Epithelial cell of prostate (primary cell): ENCODE data around the gene SPCS1.
A peak's percentile ranks its signal among the peaks of the same experiment; 100 is the strongest.
"Not testable (repeated sequence)": the region's sequence is repeated elsewhere in the genome, so short reads cannot be mapped to it uniquely, and the experiment has no call there.

ENCODE experiments used
- DNase-seq: peaks from one replicate; pipeline ENCODE4 v3.0.0-alpha.2; 2011; ENCODE audit warnings: low read depth, low spot score
- H3K27ac ChIP-seq: fragments of 450-650 bp; 2 replicates; pipeline ENCODE4 v1.5.1; 2017; ENCODE audit warnings: mild to moderate bottlenecking

SPCS1 gene

DNA sequence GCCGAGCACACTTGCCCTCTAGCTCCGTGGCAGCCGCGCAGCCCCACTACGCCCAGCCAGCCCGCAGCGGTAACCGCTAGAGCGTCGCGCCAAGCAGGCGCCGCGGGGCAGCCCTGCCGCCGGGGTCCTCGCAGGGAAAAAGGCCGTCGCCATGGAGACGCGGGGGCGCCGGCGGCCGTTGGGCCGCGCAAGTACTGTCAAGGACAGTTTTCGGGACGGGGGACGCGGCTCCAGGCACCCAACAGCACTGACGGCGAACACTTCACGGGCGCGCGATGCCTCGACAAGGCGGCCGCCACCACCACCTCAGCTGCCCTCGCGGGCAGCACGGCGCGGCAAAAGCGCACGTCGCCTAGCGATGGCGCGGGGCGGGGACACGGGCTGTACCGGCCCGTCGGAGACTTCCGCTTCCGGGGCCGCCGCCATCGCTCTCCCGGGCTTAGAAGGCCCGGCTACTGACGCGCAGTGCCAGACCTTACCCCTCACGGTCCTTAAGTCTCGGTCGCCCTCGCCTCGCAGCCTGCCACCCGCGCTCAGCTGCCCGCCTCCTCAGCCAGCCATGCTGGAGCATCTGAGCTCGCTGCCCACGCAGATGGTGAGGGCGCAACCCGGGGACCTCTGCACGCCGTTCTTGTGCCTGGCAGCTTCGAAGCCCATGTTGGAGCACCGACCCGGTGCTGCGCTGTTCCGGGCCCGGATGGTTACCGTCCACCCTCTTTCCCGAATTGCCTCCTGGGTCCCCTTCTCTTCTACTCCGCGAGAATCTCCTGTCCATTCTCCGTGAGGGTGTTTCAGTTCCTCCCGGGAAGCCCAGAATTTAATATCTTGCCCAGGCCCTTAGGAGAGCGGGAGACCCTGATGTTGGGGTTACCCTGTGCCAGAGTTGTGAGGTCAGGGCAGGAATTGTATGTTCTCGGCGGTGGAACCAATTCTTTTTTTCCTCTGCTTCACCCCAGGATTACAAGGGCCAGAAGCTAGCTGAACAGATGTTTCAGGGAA is at the start of gene SPCS1, which contains the start of gene GLT8D1:
Gene SPCS1 (plus strand): TSS at position 419 of the 999 bp plus-strand sequence. CDS start 141 bp downstream, at position 560.
Gene GLT8D1 (minus strand): TSS at position 104 of the 999 bp plus-strand sequence. CDS start 5,331 bp downstream, outside the sequence.
- peak; percentile 37 for DNase-seq
- H3K27ac ChIP-seq: peak within 1 kb of the TSS; percentile 82

DNA sequence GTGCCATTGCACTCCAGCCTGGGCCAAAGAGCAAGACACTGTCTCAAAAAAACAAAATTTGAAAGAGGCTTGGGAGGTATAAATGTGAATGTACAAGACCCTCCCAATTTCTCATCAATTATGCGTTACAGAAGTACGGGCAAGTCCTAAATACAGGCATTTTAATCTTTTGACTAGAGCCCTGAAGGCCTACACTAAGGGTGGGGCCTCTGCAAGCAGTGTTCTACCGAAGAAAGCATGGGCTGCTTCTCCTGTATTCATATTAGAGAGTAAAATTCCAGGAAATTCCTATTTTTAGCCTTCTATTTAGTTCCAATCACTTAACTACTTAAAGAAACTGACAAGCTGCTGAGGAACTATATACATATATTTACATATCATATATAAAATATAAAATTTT is 45.9 kb upstream of the SPCS1 start:
- no peak for DNase-seq

DNA sequence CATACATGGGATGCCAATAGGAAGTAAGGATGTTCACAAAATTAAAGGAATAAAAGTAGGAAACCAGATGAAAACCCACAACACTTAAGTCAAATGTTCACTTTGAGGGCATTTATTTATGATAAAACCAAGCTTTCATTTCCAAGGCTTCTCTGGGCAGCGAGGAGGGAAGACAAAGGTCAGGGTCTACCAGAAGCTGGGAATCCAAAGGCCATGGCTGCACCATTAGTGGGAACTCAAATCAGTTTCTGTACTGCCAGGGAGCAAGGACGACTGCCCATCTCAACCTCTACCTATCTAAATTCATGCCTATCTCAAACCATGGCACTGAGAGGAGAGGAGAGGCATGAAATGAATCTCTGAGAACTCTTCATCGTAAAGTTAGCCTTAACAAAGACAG is 42.8 kb upstream of the SPCS1 start:
- H3K27ac ChIP-seq: no peak overlapping the region
- DNase-seq: no peak

More for the DNA sequence above, 45.9 kb upstream of the SPCS1 start:
- no peak overlapping the region for H3K27ac ChIP-seq

DNA sequence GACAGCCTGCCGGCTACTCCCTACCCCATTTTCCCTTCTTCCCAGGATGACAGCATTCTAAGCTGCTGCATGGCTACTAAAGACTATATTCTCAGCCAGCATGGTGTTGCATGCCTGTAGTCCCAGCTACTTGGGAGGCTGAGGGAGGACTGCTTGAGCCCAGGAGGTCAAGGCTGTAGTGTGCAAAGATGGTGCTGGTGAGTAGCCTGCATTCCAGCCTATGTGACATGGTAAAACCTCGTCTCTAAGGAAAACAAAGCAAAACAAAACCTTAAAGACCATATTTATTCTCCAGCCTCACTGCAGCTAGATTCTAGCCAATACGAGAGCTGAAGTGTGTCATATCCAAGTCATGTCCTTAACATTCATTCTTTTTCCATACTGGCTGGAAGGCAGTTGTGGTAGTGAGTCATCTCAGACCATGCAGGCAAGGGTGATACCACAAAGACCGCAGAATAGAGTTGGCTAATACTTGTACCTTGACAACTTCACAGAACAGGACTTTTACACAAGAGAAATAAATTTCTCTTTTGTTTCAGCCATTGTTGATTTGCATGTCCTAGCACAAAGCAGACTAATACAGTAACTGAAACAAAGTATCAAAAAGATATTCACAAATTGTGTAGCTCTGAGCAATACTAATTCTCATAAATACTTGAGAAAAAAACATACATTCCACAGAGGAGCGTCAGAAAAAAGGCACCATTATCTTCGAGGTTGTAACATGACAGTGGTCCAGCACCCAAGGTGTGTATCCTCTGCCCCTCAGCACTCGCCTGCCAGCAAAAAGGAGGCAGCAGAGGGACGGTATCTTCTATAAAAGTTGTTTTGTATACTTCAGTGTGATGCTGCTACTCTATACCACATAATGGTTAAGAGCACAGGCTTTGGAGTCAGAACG is 35.0 kb upstream of the SPCS1 start:
- peak overlapping the region; percentile 76 for H3K27ac ChIP-seq
- peak; percentile 97 for DNase-seq

DNA sequence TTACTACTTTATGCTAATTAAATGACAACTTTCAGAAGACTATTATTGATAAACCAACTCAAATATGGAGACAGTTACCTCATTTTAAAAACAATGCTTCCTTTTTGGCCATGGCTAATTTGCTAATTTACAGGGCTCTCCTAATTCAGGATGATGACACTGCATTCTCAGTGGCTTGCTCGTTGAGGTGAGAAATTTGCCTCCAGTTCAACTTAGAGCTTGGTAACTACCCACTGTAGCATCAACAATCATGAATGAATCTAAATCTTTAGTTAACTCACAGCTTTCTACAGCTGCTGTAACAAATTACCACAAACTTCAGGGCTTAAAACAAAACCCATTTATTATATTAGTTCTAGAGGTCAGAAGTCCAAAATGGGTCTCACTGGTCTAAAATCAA is 34.2 kb upstream of the SPCS1 start:
- H3K27ac ChIP-seq: peak overlapping the region; percentile 76
- DNase-seq: no peak

DNA sequence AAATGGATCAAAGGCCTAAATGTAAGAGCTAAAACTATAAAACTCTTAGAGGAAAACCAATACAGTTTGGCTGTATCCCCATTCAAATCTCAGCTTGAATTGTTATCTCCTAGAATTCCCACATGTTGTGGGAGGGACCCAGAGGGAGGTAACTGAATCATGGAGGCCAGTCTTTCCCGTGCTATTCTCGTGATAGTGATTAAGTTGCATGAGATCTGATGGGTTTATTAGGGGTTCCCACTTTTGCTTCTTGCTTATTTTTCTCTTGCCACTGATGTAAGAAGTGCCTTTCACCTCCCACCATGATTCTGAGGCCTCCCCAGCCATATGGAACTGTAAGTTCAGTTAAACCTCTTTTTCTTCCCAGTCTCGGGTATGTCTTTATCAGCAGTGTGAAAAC is 29.7 kb upstream of the SPCS1 start:
- not testable (repeated sequence) for H3K27ac ChIP-seq, DNase-seq

DNA sequence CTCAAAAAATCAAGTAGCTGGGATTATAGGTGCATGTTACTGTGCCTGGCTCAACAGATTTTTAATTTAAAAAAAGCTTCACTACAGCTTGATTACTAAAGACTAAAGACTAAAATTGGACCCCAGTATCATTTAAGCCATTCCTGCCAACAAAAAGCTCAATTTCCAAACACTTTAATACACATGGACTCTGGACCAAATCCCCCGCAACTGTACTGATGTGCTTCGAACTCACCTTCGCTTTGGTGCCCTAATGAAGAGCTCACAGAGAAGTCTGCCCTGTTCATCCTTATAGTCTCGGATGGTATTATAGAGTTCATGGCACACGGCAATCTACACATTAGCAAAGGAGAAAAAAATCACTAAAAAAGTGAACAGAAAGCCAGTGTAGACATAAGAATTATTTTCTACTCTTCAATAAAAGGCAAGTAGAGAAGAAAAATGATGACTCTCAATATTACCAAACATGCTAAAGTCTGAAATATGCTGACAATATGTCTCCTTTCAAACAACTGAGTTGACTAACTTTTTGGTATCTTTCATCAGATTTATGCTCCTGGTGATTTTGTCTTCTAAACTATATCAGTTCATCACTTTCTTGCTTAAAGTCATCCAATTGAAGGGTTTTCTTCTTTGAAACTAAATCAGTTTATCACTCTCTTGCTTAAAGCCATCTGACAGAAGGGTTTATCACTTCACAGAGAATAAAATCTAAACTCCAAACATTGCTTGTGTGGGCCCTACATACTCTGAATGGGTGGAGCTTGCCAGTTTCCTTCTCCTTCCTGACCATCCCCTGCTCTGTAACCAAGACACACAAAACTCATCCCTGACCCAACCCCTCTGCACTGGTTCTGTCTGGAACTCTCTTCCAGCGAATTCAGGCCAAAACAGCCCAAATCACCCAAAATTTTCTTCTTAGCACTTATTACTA is 27.4 kb upstream of the SPCS1 start:
- DNase-seq: no peak
- peak overlapping the region; percentile 48 for H3K27ac ChIP-seq

DNA sequence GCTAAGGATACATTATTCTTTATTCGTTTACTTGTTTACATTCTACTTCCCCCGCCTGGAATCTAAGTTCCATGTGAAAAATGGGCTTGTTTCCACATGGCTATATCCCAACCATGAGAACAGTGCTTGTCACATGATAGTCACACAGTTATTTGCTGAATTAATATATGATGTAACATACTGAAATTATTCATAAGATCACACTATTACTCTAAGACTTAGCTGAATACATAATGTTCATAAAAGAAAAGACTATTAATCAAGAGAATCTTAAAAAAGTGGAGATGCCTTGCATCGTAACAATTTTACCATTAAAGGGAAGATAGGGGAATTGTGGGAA is 26.7 kb upstream of the SPCS1 start:
- peak overlapping the region; percentile 48 for H3K27ac ChIP-seq
- DNase-seq: no peak

DNA sequence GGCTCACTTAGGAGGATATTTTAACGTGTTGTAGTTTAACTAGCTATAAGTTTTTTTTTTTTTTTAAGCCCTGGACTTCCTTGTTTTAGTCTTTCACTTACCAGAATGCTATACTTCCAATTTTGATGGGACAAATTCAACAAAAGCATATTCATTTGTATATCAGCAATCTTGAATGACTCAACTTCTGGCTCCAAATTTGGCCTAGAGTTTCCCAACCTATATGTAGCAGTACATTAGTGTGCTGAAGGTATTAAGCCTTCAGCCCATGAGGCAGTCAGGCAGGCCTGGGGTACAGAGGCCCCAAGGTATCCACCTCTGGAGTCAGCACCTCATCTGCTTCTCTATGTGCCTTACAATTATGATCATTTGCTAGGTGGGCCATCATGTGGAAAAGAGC is 26.1 kb upstream of the SPCS1 start:
- DNase-seq: no peak
- H3K27ac ChIP-seq: peak overlapping the region; percentile 48

DNA sequence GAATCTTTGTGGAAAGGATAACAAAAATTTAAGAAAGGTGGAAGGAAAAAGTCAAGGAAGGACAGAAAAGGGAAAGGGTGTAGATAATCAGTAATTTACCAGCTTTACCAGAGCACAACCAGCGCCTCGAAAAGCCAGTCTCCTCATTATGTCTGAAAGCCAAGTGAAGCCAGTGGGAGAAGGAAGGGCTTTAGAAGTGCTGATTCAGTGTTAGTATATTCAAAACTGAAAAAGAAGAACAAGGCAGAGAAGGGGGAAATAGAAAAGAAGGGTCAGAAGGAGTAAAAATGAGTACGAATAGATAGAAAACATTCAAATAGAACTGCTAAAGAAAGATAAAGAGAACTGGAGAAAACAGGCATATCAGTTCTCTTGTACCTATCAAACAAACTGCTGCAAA is 24.3 kb upstream of the SPCS1 start:
- peak overlapping the region; percentile 24 for H3K27ac ChIP-seq
- no peak for DNase-seq

DNA sequence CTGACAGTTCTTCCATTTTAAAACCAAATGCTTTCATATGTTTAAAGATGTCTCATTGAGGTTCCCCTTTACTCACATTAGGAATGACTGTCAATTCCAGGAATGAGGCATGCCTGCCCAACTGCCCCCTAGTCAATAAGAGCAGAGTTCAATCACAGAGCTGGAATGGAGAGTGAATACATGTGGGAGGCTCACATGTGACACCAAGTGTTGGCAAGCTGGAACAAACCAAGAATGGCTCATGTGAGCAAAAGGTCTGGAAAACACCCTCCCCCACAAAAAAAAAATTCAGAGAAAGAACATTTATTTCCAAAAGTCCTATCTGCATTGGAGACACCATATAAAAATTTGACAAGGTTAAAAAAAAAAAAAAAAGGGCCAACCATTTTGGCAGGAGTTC is 23.9 kb upstream of the SPCS1 start:
- H3K27ac ChIP-seq: peak overlapping the region; percentile 24
- DNase-seq: no peak

DNA sequence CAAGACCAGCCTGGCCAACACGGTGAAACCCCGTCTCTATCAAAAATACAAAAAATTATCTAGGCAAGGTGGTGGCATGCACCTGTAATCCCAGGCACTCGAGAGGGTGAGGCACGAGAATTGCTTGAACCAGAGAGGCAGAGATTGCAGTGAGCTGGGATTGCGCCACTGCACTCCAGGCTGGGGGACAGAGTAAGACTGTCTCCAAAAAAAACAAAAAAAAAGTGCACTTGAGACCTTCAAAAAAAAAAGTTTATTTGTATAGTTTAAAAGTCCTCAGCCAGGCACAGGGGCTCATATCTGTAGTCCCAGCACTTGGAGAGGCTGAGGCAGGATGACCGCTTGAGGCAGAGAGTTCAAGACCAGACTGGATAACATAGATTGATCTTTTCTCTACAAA is 22.3 kb upstream of the SPCS1 start:
- no peak for DNase-seq
- no peak overlapping the region for H3K27ac ChIP-seq

DNA sequence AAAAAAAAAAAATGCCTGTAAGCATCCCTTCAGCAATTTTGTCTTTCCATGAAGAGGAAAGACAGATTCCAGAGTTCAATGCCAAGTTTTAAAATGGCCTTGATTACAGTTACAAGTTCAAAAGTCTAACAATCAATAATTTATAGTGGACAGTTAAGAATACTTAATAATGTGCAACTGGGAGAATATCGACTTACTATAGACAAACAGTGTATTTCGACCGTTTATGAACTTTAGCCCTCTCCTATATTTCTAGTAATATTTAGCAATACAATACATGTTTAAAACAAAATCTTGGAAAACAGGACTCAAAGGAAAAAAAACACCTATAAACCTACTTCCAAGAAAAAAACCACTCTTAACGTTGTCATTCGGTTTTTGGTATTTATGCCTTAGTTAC is 21.7 kb upstream of the SPCS1 start:
- H3K27ac ChIP-seq: no peak overlapping the region
- no peak for DNase-seq

DNA sequence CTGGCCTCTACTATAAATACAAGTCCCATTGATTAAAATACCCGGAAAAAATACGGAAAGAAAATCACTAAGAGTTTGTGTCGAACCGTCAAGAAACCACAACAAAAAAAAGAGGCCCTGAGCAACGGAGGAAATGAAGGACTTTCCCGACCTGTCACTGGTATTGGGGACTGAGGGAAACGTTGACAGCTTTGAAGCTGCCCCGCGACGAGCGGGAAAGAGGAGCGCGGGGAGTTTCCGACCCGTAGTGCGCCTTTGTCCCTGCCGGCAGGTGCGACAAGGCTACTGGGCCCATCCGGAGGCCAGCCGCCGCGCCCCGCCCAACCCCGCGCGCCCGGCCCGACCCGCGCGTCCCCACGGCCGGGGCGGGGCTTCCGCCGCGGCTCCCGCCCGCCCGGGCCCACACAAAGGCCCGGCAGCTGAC is 20.6 kb upstream of the SPCS1 start:
- peak overlapping the region; percentile 90 for H3K27ac ChIP-seq
- DNase-seq: no peak

DNA sequence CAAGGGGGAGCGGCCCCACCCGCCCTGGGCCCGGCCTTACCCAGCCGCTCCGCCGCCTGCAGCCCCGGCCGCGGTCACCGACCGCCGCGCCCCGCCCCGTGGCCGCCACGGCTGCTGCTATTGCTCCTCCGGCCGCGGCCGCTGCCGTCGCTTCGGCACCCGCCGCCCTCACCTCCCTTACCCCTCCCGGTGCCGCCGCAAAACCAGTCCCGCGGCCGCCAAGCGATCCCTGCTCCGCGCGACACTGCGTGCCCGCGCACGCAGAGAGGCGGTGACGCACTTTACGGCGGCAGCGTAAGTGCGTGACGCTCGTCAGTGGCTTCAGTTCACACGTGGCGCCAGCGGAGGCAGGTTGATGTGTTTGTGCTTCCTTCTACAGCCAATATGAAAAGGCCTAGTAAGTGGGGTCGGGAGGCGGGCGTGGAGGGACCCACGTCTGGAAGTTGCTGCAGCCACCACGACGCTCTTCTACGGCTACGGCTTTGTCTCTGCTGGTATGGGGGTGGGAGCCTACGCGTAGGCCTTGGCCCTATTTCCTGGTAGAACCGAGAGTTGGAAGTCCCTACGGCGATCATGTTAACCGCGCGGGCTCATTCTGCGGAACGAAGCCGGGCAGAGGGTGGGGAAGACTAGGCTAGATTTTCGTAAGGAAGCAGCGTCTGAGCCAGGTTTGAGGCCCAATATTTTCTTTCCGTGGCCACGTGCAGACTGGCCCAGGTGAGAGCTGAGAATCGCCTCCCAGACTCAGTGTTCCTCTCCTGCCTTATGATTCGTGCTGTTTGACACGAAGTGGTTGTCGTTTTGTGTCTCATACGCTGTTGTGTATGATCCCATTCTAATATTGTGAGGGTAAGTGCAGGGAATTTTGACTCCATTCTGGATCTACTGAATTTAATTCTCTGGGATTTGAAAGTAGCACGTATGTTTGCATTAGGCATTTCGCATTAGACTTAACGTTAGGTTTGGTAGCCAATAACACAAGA is 19.9 kb upstream of the SPCS1 start, which contains the start of the genes GNL3 and PBRM1:
Gene GNL3 (plus strand): TSS at position 324 of the 983 bp plus-strand sequence. CDS start 61 bp downstream, at position 385.
Gene PBRM1 (minus strand): TSS at position 205 of the 983 bp plus-strand sequence.
- peak; percentile 84 for DNase-seq
- H3K27ac ChIP-seq: peak within 1 kb of the TSS; percentile 90

DNA sequence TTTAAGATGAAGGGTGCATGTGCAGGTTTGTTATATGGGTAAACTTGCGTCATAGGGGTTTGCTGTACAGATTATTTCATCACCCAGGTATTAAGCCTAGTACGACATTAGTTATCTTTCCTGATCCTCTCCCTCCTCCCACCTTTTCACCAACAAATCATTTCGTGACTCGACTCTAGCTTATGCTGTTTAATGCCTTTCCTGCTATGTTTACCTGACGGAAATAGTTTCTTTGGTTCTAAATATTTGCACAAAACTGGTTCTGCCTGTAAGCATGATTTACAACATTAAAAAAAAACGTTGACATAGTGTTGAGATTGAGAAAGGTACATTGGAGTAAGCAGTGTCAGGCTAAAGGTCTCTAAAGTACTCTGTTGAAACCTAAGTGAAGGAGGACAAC is 17.6 kb upstream of the SPCS1 start:
- DNase-seq: peak; percentile 41
- peak overlapping the region; percentile 90 for H3K27ac ChIP-seq

DNA sequence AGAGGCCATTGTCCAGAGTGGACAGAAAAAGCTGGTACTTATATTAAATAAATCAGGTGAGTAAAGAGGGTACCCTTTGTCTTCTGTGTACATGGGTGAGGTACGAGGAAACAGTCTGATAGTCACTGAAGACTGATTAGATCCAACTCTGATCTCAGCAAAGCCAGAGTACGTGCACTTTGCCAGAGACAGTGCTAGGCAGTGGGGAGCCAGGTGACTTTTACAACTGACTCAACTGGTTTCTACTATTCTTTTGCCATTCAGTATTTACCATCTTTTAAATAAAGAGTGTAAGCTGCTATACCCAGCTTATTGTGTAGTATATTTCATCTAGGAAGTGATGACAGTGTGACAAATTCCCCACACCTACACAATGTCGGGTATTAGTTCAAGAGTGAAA is 16.8 kb upstream of the SPCS1 start:
- DNase-seq: no peak
- H3K27ac ChIP-seq: peak overlapping the region; percentile 90

DNA sequence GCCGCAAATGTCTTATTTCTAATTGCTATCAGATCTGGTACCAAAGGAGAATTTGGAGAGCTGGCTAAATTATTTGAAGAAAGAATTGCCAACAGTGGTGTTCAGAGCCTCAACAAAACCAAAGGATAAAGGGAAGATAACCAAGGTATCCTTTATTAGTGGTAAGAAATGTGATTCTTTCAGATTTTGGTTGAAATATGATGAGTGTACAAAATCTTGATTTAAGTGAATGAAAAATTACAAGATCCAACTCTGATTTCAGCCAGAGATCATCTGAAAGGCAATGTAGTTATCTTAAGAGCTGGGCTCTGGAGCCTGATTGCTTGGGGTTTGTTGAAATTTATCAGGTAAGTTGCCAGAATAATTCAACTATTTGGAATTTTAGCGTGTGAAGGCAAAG is 15.3 kb upstream of the SPCS1 start:
- no peak overlapping the region for H3K27ac ChIP-seq
- no peak for DNase-seq
